ENCODE data around the gene TP53RK. TPM values are rescaled to one million over a fixed set of nuclear protein-coding genes. Genes with fewer than 3 reads are reported as not detected.

The TP53RK gene
- polyA plus RNA-seq, 1 of the 3 experiments (the other 2 are of a cell fraction), result 5.5 TPM

GRCh38 chr20:46712056-46712636 is 22.9 kb upstream of the TP53RK start:
- Histone ChIP-seq H3K4me2 (no peak overlapping the region), H3K4me1 (ENCODE audit: control insufficient read depth in 1 of 2, insufficient read depth in 2 of 2, low read depth in 1 of 2, low read length in 1 of 2) (peaks cover 0 to 10% of the 10 kb centered on the region in 2 experiments; a peak in 1 of 4 replicates), H3K9me3 (no peaks in the 10 kb centered on the region), H3K4me3 (ENCODE audit: low read depth in 2 of 2, low read length in 1 of 2) (no peak overlapping the region), H3K36me3 (replicated peaks in 1 of 2; ENCODE audit: control insufficient read depth in 1 of 2, insufficient read depth in 2 of 2, low read length in 1 of 2) (no peaks in the 10 kb centered on the region), H3K9me2 (no peaks in the 10 kb centered on the region), H4K20me1 (ENCODE audit: insufficient read depth) (no peaks in the 10 kb centered on the region), H3K9ac (no peak overlapping the region), H3K27ac (ENCODE audit: low read depth in 2 of 2, low read length in 1 of 2) (no peak overlapping the region), H3F3A (replicated peaks; ENCODE audit: insufficient read depth) (no peaks in the 10 kb centered on the region), H3K27me3 (ENCODE audit: insufficient read depth) (no peaks in the 10 kb centered on the region), H2AFZ (ENCODE audit: low read depth) (no peak overlapping the region), H3K79me2 (ENCODE audit: insufficient read depth) (peaks cover 16% of the 10 kb centered on the region; the same call in 1 of the 2 replicates)
- CTCF ChIA-PET, result no interaction called here
- WGBS (ENCODE audit: low lambda C conversion rate), result 80% methylated on average over 3 of the region's 5 CpGs
- TF ChIP-seq PBX3 (IDR thresholded peaks at IDR 0.05) (no peak), EZH2phosphoT487 (IDR thresholded peaks at IDR 0.05; ENCODE audit: borderline replicate concordance, low read depth) (no peak), FOXM1 (IDR thresholded peaks at IDR 0.05; ENCODE audit: low read depth) (no peak), GABPA (IDR thresholded peaks at IDR 0.05; ENCODE audit: low read depth) (no peak), POLR2AphosphoS5 (IDR thresholded peaks at IDR 0.05; ENCODE audit: low read depth, low read length) (no peak), EP300 (IDR thresholded peaks at IDR 0.05; ENCODE audit: borderline replicate concordance in 1 of 2, low read depth in 1 of 2, low read length in 1 of 2) (no peak)
- TF ChIP-seq, protein P1, sequence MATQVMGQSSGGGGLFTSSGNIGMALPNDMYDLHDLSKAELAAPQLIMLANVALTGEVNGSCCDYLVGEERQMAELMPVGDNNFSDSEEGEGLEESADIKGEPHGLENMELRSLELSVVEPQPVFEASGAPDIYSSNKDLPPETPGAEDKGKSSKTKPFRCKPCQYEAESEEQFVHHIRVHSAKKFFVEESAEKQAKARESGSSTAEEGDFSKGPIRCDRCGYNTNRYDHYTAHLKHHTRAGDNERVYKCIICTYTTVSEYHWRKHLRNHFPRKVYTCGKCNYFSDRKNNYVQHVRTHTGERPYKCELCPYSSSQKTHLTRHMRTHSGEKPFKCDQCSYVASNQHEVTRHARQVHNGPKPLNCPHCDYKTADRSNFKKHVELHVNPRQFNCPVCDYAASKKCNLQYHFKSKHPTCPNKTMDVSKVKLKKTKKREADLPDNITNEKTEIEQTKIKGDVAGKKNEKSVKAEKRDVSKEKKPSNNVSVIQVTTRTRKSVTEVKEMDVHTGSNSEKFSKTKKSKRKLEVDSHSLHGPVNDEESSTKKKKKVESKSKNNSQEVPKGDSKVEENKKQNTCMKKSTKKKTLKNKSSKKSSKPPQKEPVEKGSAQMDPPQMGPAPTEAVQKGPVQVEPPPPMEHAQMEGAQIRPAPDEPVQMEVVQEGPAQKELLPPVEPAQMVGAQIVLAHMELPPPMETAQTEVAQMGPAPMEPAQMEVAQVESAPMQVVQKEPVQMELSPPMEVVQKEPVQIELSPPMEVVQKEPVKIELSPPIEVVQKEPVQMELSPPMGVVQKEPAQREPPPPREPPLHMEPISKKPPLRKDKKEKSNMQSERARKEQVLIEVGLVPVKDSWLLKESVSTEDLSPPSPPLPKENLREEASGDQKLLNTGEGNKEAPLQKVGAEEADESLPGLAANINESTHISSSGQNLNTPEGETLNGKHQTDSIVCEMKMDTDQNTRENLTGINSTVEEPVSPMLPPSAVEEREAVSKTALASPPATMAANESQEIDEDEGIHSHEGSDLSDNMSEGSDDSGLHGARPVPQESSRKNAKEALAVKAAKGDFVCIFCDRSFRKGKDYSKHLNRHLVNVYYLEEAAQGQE (IDR thresholded peaks at IDR 0.05; ENCODE audit: low read depth, low read length), result no peak
- no peak for DNase-seq
- POLR2A ChIA-PET, result no interaction called here

GRCh38 chr20:46710153-46710913 is 21.1 kb upstream of the TP53RK start:
- Histone ChIP-seq H3K27me3 (ENCODE audit: insufficient read depth) (no peaks in the 10 kb centered on the region), H3K4me2 (peak overlapping the region; percentile 86), H3K9ac (peak overlapping the region; percentile 86), H2AFZ (ENCODE audit: low read depth) (peak overlapping the region; percentile 90), H3K36me3 (replicated peaks in 1 of 2; ENCODE audit: control insufficient read depth in 1 of 2, insufficient read depth in 2 of 2, low read length in 1 of 2) (no peaks in the 10 kb centered on the region), H3K79me2 (ENCODE audit: insufficient read depth) (peaks cover 16% of the 10 kb centered on the region; the same call in 1 of the 2 replicates), H3K9me3 (peaks cover 5% of the 10 kb centered on the region; the same call in 1 of the 2 replicates), H3K4me1 (ENCODE audit: control insufficient read depth in 1 of 2, insufficient read depth in 2 of 2, low read depth in 1 of 2, low read length in 1 of 2) (peaks cover 0 to 10% of the 10 kb centered on the region in 2 experiments; a peak in 1 of 4 replicates), H3K9me2 (no peaks in the 10 kb centered on the region), H3K4me3 (ENCODE audit: low read depth in 2 of 2, low read length in 1 of 2) (peak overlapping the region; percentile 73 to 80), H4K20me1 (ENCODE audit: insufficient read depth) (no peaks in the 10 kb centered on the region), H3K27ac (ENCODE audit: low read depth in 2 of 2, low read length in 1 of 2) (peak overlapping the region; percentile 51 to 56; a peak in 3 of 4 replicates), H3F3A (replicated peaks; ENCODE audit: insufficient read depth) (no peaks in the 10 kb centered on the region)
- no peak for DNase-seq
- 67% methylated on average over 22 of the region's 22 CpGs for WGBS (ENCODE audit: low lambda C conversion rate)
- TF ChIP-seq RAD21 (IDR thresholded peaks at IDR 0.05; ENCODE audit: low read length), result no peak
- TF ChIP-seq SMC3 (IDR thresholded peaks at IDR 0.05; ENCODE audit: low read depth, low read length), result no peak
- TF ChIP-seq RXRA (IDR thresholded peaks at IDR 0.05; ENCODE audit: borderline replicate concordance, low read depth), result no peak
- ChIA-PET POLR2A (no interaction called here), CTCF (interaction anchor here (0.8 to 1.9 kb wide), 6 partner anchors 11 to 149 kb away, joined by 3 to 5 read pairs (median 4); no protein-coding TSS in a partner anchor)
